Neural cell (in vitro differentiated cells): ENCODE results near the gene DIP2C. TPM values are rescaled to one million over a fixed set of nuclear protein-coding genes. Genes with fewer than 3 reads are reported as not detected.

Source experiments
- H2AFZ ChIP-seq: fragments of 200-600, 300-800 bp; sonication (generic), shearing (Covaris generic); 2 replicates; pipeline ENCODE4 v1.6.0; 2014; ENCODE audit warnings: low read depth, mild to moderate bottlenecking, antibody characterized with exemption, low read length, moderate library complexity
- H3F3A ChIP-seq: fragments of 200-600 bp; shearing (Covaris generic); 2 replicates; pipeline ENCODE4 v1.6.1; 2016; ENCODE audit warnings: mild to moderate bottlenecking, moderate library complexity, mixed read lengths, antibody characterized with exemption, low read length; ENCODE audit not compliant: insufficient read depth, poor library complexity, severe bottlenecking
- H3K27ac ChIP-seq: fragments of 200-600, 300-800 bp; sonication (generic), shearing (Covaris generic); 2 replicates; pipeline ENCODE4 v1.5.1; 2014; ENCODE audit warnings: mild to moderate bottlenecking, low read length, moderate library complexity
- H3K27me3 ChIP-seq: fragments of 300-800, 200-600 bp; sonication (generic), shearing (Covaris generic); 2 replicates; pipeline ENCODE4 v1.6.0; 2014; ENCODE audit warnings: mild to moderate bottlenecking, low read depth, low read length, moderate library complexity; ENCODE audit not compliant: insufficient read depth
- H3K36me3 ChIP-seq: fragments of 300-800, 200-600 bp; sonication (generic), shearing (Covaris generic); 2 replicates; pipeline ENCODE4 v1.5.1; 2014; ENCODE audit warnings: mild to moderate bottlenecking, antibody characterized with exemption, low read length, moderate library complexity; ENCODE audit not compliant: insufficient read depth
- H3K4me2 ChIP-seq: fragments of 300-800, 200-600 bp; sonication (generic), shearing (Covaris generic); 2 replicates; pipeline ENCODE4 v1.6.0; 2014; ENCODE audit warnings: mild to moderate bottlenecking, low read length
- H3K4me3 ChIP-seq: fragments of 300-800, 200-600 bp; sonication (generic), shearing (Covaris generic); 2 replicates; pipeline ENCODE4 v1.5.1; 2014; ENCODE audit warnings: mild to moderate bottlenecking, low read length, moderate library complexity
- H3K79me2 ChIP-seq: fragments of 200-600 bp; shearing (Covaris generic); replicated peaks from 2 replicates; pipeline ENCODE4 v1.6.0; 2014; ENCODE audit warnings: mild to moderate bottlenecking, low read length, moderate library complexity; ENCODE audit not compliant: insufficient read depth
- H3K9ac ChIP-seq: fragments of 300-800, 200-600 bp; sonication (generic), shearing (Covaris generic); 2 replicates; pipeline ENCODE4 v1.6.1; 2016; ENCODE audit warnings: mild to moderate bottlenecking, low read length, mixed read lengths
- H3K9me2 ChIP-seq: fragments of 200-600 bp; shearing (Covaris generic); 2 replicates; pipeline ENCODE4 v1.6.1; 2016; ENCODE audit warnings: mild to moderate bottlenecking, low read length, mixed read lengths; ENCODE audit not compliant: insufficient read depth
- H3K9me3 ChIP-seq: fragments of 200-600, 300-800 bp; sonication (generic), shearing (Covaris generic); 2 replicates; pipeline ENCODE4 v1.6.1; 2016; ENCODE audit warnings: mild to moderate bottlenecking, mixed run types, low read length, moderate library complexity, mixed read lengths
- H4K20me1 ChIP-seq: fragments of 200-600 bp; shearing (Covaris generic); 2 replicates; pipeline ENCODE4 v1.6.1; 2016; ENCODE audit warnings: mild to moderate bottlenecking, mixed run types; ENCODE audit not compliant: insufficient read depth
- CTCF ChIP-seq: fragments of 450-650 bp; IDR thresholded peaks from 2 replicates; pipeline ENCODE4 v1.5.1; 2014; ENCODE audit warnings: antibody characterized with exemption, mild to moderate bottlenecking, moderate library complexity; ENCODE audit not compliant: poor library complexity, severe bottlenecking
- EP300 ChIP-seq: fragments of 450-650 bp; conservative IDR thresholded peaks from 2 replicates; pipeline ENCODE4 v1.6.1; 2014; ENCODE audit warnings: antibody characterized with exemption, mild to moderate bottlenecking, moderate library complexity; ENCODE audit not compliant: poor library complexity, severe bottlenecking
- EZH2 ChIP-seq: fragments of 200-600, 300-800 bp; shearing (Covaris generic), sonication (generic); IDR thresholded peaks from 2 replicates; pipeline ENCODE4 v1.6.1; 2014; ENCODE audit warnings: antibody characterized with exemption, low read length, borderline replicate concordance, mild to moderate bottlenecking; ENCODE audit not compliant: insufficient read depth, poor library complexity, severe bottlenecking
- MXI1 ChIP-seq: fragments of 450-650 bp; conservative IDR thresholded peaks from 2 replicates; pipeline ENCODE4 v1.6.1; 2014; ENCODE audit warnings: antibody characterized with exemption, mild to moderate bottlenecking; ENCODE audit not compliant: poor library complexity, severe bottlenecking
- POLR2AphosphoS5 ChIP-seq: IDR thresholded peaks from 2 replicates; pipeline ENCODE4 v1.6.1; 2012
- RAD21 ChIP-seq: fragments of 450-650 bp; conservative IDR thresholded peaks from 2 replicates; pipeline ENCODE4 v1.6.1; 2014; ENCODE audit warnings: antibody characterized with exemption, mild to moderate bottlenecking, moderate library complexity
- REST ChIP-seq: IDR thresholded peaks from 2 replicates; pipeline ENCODE4 v1.6.1; 2012; ENCODE audit warnings: borderline replicate concordance
- SMC3 ChIP-seq: fragments of 450-650 bp; conservative IDR thresholded peaks from 2 replicates; pipeline ENCODE4 v1.6.1; 2014; ENCODE audit warnings: antibody characterized with exemption, mild to moderate bottlenecking, moderate library complexity; ENCODE audit not compliant: poor library complexity
- TAF1 ChIP-seq: IDR thresholded peaks from 2 replicates; pipeline ENCODE4 v1.6.1; 2012; ENCODE audit warnings: low read depth
- polyA plus RNA-seq: library from polyadenylated mRNA; depleted of rRNA; stranded (reverse); fragments of >200 nt; gene quantifications from 2 replicates; pipeline ENCODE4 v1.2.3, GENCODE V29; 2014

The DIP2C gene
- polyA plus RNA-seq, 1 donor from 2014 or later, result 24.1 TPM

DNA sequence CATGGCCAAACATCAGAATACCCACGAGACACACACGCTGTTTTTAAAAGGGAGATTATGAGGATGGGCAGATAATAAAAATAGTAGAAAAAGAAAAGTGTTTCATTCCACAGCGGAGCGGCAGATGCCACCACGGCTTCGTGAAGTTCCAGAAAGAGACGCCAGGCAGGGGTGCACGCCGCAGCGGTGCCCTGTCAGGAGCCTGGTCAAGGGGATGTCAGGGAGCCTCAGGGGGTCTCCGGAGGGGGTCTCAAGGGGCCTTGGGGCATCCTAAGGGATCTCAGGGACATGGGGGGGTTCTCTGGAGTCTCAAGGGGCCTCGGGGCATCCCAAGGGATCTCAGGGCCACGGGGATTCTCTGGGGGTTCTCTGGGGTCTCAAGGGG, 300.8 kb downstream of the DIP2C start:
- Histone ChIP-seq H3F3A (no peaks in the 10 kb centered on the region), H3K36me3 (no peaks in the 10 kb centered on the region), H3K79me2 (no peaks in the 10 kb centered on the region), H3K9ac (no peak overlapping the region), H3K9me3 (no peaks in the 10 kb centered on the region), H3K4me2 (no peak overlapping the region), H3K27ac (no peak overlapping the region), H3K4me3 (no peak overlapping the region), H3K27me3 (no peaks in the 10 kb centered on the region), H3K9me2 (no peaks in the 10 kb centered on the region), H2AFZ (no peak overlapping the region), H4K20me1 (no peaks in the 10 kb centered on the region)
- TF ChIP-seq MXI1 (no peak), REST (no peak), EZH2 (no peak), SMC3 (no peak), POLR2AphosphoS5 (no peak), RAD21 (no peak), EP300 (no peak), CTCF (no peak), TAF1 (no peak)

DNA sequence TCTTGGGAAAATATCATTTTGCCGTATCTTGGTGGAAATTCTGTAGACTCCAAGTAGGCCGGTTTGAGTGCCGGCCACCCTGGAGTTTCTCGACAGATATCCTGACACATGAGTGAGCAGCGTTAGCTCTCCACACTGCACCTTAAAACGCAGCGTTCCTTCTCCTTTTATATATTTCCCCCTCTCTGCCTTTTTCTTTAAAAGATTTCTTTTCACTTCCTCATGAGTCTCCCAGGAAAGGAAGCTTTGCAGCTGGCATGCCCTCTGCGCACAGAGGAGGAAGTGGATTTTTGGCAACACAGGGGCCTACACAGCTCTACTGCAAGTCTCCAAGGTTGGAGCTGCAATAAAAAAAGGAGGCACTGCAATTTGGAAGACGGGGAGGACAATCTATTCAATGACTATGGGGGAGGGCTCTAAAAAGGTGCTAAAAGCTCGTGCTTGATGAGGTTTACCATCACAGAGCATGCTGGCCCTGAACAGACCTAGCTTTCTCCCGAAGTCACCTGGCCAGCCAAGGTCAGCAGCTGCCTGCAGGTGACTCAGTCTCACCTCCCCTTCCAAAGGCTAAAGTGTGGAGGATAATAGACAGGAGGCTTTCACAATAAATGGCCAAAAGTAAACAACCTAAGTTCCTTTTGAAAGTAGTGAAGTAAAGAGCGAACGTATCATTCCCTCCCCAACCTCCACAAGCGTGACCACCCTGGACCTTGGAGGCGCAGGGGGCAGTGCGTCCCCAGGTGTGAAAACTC, 301.4 kb downstream of the DIP2C start:
- Histone ChIP-seq H3K9me3 (no peaks in the 10 kb centered on the region), H3K27ac (no peak overlapping the region), H3K4me3 (no peak overlapping the region), H3K9me2 (no peaks in the 10 kb centered on the region), H2AFZ (no peak overlapping the region), H3K79me2 (no peaks in the 10 kb centered on the region), H3K36me3 (no peaks in the 10 kb centered on the region), H3K9ac (no peak overlapping the region), H4K20me1 (no peaks in the 10 kb centered on the region), H3K4me2 (no peak overlapping the region), H3K27me3 (no peaks in the 10 kb centered on the region), H3F3A (no peaks in the 10 kb centered on the region)
- TF ChIP-seq EZH2 (no peak), SMC3 (no peak), REST (no peak), MXI1 (no peak), RAD21 (no peak)
